Glomerular visceral epithelial cell (primary cell): ENCODE measurements around the gene SLC4A1.
A peak's percentile ranks its signal among the peaks of the same experiment; 100 is the strongest.
"Not testable (repeated sequence)": the region's sequence is repeated elsewhere in the genome, so short reads cannot be mapped to it uniquely, and the experiment has no call there.

Experiments used
- DNase-seq: peaks from one replicate; pipeline ENCODE4 v3.0.0-alpha.2; 2016; ENCODE audit errors: extremely low spot score

The SLC4A1 gene

GRCh38 chr17:44257815-44258760 lies 9.8 kb downstream of the SLC4A1 start:
- no peak for DNase-seq

GRCh38 chr17:44256671-44257070 lies 11.3 kb downstream of the SLC4A1 start:
- no peak for DNase-seq

GRCh38 chr17:44255915-44256314 lies 12.0 kb downstream of the SLC4A1 start:
- no peak for DNase-seq

- DNase-seq: no peak
Observed at GRCh38 chr17:44254361-44255095, 13.4 kb downstream of the SLC4A1 start.

GRCh38 chr17:44253006-44253405 lies 14.9 kb downstream of the SLC4A1 start:
- DNase-seq: no peak

- DNase-seq: no peak
Observed at GRCh38 chr17:44251062-44251461, 16.9 kb downstream of the SLC4A1 start.

- no peak for DNase-seq
Observed at GRCh38 chr17:44249501-44250246, 18.3 kb downstream of the SLC4A1 start.

GRCh38 chr17:44247876-44248736 lies 19.8 kb downstream of the SLC4A1 start:
- DNase-seq: no peak

- DNase-seq: no peak
Observed at GRCh38 chr17:44247440-44247841, 20.5 kb downstream of the SLC4A1 start.

- no peak for DNase-seq
Observed at GRCh38 chr17:44241106-44241624, 26.8 kb downstream of the SLC4A1 start.

GRCh38 chr17:44237886-44238285 lies 30.0 kb downstream of the SLC4A1 start:
- DNase-seq: not testable (repeated sequence)

- no peak for DNase-seq
Observed at GRCh38 chr17:44236444-44236991, 31.4 kb downstream of the SLC4A1 start.

GRCh38 chr17:44235583-44235936 lies 32.4 kb downstream of the SLC4A1 start:
- DNase-seq: peak; percentile 94

GRCh38 chr17:44233582-44233981 lies 34.4 kb downstream of the SLC4A1 start:
- DNase-seq: no peak

- DNase-seq: no peak
Observed at GRCh38 chr17:44232061-44232460, 35.9 kb downstream of the SLC4A1 start.

GRCh38 chr17:44230140-44230539 lies 37.8 kb downstream of the SLC4A1 start:
- DNase-seq: no peak

GRCh38 chr17:44229090-44229489 lies 38.8 kb downstream of the SLC4A1 start:
- peak; percentile 29 for DNase-seq

- peak; percentile 76 for DNase-seq
Observed at GRCh38 chr17:44223541-44224071, 44.3 kb downstream of the SLC4A1 start.

- DNase-seq: peak; percentile 84
Observed at GRCh38 chr17:44222112-44222869, 45.6 kb downstream of the SLC4A1 start.

GRCh38 chr17:44221862-44222111 lies 46.1 kb downstream of the SLC4A1 start:
- DNase-seq: no peak
